ENCODE measurements around the gene CASP10. TPM values are rescaled to one million over a fixed set of nuclear protein-coding genes. Genes with fewer than 3 reads are reported as not detected.

CASP10 gene
- total RNA-seq, 1 donor from 2014 or later, result 26.7 TPM

DNA sequence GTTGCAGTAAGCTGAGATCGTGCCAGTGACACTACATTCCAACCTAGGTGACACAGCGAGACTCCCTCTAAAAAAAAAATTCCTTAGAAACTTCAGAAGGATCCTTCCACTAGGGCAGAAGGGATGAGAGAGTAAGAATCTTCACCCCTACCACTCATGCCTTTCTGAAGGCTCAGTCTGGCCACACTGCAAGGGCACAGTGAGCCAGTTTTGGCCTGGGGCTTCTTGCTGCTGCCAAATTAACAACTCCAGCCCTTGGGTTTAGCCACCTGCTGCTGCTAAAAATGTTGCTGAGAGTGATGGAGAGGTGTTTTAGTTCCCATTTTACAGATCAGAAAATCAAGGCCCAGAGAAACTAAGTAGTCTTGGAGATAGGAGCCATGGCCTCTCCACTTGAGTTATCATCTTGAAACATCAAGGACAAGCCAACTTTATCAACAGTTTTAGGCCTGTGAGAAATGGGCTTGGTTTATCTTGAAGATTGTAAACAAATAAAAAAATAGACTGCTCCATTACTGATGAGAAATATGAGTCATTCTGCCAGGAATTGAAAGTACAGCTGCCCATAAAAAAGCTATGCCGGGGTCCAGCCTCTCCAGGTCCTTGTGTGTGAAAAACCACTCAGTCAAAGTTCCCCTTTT is 45.5 kb downstream of the CASP10 start:
- DNase-seq (no peak), ATAC-seq (no peak)
- intact Hi-C loops (cut with DNase I), result no loop called here
- H3K27me3 ChIP-seq (ENCODE audit: low read depth), result no peaks in the 10 kb centered on the region
- H3K4me1 ChIP-seq, result peaks cover 23% of the 10 kb centered on the region
- H3K27ac ChIP-seq, result no peak overlapping the region
- no peak overlapping the region for H3K4me3 ChIP-seq
- H3K36me3 ChIP-seq, result no peaks in the 10 kb centered on the region
- TF ChIP-seq, protein P1, sequence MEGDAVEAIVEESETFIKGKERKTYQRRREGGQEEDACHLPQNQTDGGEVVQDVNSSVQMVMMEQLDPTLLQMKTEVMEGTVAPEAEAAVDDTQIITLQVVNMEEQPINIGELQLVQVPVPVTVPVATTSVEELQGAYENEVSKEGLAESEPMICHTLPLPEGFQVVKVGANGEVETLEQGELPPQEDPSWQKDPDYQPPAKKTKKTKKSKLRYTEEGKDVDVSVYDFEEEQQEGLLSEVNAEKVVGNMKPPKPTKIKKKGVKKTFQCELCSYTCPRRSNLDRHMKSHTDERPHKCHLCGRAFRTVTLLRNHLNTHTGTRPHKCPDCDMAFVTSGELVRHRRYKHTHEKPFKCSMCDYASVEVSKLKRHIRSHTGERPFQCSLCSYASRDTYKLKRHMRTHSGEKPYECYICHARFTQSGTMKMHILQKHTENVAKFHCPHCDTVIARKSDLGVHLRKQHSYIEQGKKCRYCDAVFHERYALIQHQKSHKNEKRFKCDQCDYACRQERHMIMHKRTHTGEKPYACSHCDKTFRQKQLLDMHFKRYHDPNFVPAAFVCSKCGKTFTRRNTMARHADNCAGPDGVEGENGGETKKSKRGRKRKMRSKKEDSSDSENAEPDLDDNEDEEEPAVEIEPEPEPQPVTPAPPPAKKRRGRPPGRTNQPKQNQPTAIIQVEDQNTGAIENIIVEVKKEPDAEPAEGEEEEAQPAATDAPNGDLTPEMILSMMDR (IDR thresholded peaks at IDR 0.05), result no peak
- H3K9me3 ChIP-seq, result no peaks in the 10 kb centered on the region

DNA sequence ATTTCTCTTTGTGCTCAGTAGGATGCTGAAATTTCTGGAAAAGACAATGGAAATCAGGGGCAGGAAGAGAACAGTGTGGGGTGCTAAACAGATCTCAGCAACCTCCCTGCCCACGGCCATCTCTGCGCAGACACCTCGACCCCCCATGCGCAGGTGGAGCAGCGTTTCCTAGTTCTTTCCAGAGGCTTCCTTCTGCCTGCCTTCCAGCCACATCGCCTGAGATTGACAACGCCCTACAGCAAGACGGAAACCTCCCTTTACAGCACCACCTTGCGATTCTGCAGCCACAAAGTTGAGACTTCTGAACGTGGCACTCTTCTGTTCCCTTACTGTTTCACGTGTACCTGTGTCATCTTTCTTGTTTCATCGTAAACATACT is 46.0 kb downstream of the CASP10 start:
- no peak overlapping the region for H3K4me3 ChIP-seq
- no peaks in the 10 kb centered on the region for H3K36me3 ChIP-seq
- no peak for DNase-seq
- TF ChIP-seq, protein P1 (IDR thresholded peaks at IDR 0.05), result no peak
- no peaks in the 10 kb centered on the region for H3K9me3 ChIP-seq
- intact Hi-C loops (cut with DNase I), result no loop called here
- no peak for ATAC-seq
- H3K27me3 ChIP-seq (ENCODE audit: low read depth), result no peaks in the 10 kb centered on the region
- H3K4me1 ChIP-seq, result peaks cover 29% of the 10 kb centered on the region
- no peak overlapping the region for H3K27ac ChIP-seq

DNA sequence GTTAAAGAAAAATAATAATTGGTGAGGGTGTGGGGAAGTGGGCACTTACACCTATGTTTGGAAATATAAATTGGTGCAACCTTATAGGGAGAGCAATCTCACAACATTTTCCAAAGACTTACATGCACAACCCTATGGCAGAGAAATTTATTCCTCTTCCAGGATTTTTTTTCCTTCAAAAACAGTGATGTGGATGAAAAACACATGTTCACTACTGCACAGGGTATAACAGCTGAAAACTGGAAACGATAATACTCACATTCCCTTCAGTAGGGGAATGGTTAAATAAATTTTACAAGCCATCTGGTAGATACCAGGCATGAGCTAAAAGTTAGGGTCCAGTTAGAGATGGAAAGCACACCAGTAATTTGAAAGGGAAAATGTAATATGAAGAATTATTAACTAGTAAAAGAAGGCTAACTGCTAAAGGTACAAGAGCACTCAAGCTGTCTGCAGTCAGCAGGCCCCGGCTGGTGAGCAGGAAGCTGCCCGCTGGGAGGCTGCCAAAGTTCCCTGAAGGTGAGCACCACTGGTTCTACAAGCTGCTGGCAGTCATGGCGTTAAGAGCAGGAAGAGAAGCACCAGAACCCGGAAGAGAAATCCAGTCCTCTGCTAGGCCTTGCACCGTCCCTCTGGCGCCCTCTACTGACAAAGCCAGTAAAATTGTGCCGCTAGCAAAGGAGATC is 49.0 kb downstream of the CASP10 start:
- ATAC-seq (peak; percentile 93 to 95), DNase-seq (peak; percentile 96)
- Histone ChIP-seq H3K27me3 (ENCODE audit: low read depth) (no peaks in the 10 kb centered on the region), H3K4me3 (no peak overlapping the region), H3K9me3 (no peaks in the 10 kb centered on the region), H3K4me1 (peaks cover 55% of the 10 kb centered on the region), H3K27ac (peak overlapping the region; percentile 71), H3K36me3 (no peaks in the 10 kb centered on the region)
- TF ChIP-seq, protein P1 (IDR thresholded peaks at IDR 0.05), result peak; percentile 92
- intact Hi-C loops (cut with DNase I), result no loop called here

DNA sequence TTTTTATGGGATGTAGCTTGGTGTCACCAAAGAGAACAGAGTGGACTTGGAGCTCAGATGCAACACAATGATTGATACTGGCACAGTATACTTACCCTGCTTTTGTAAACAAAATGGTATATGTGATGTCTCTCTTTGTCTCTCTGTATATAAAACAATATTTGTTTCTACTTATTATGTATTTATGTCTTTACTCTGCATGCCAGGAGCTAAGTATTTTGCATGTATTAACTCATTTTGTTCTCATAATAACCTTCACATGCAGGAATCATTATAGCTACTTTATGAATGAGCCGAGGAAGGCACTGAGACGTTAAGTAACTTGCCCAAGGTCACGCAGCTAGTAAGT is 49.5 kb downstream of the CASP10 start:
- H3K27me3 ChIP-seq (ENCODE audit: low read depth), result no peaks in the 10 kb centered on the region
- intact Hi-C loops (cut with DNase I), result no loop called here
- TF ChIP-seq, protein P1 (IDR thresholded peaks at IDR 0.05), result peak; percentile 16
- no peaks in the 10 kb centered on the region for H3K9me3 ChIP-seq
- H3K4me3 ChIP-seq, result no peak overlapping the region
- peak overlapping the region; percentile 84 for H3K27ac ChIP-seq
- H3K36me3 ChIP-seq, result no peaks in the 10 kb centered on the region
- no peak for DNase-seq
- no peak for ATAC-seq
- H3K4me1 ChIP-seq, result peaks cover 60% of the 10 kb centered on the region

DNA sequence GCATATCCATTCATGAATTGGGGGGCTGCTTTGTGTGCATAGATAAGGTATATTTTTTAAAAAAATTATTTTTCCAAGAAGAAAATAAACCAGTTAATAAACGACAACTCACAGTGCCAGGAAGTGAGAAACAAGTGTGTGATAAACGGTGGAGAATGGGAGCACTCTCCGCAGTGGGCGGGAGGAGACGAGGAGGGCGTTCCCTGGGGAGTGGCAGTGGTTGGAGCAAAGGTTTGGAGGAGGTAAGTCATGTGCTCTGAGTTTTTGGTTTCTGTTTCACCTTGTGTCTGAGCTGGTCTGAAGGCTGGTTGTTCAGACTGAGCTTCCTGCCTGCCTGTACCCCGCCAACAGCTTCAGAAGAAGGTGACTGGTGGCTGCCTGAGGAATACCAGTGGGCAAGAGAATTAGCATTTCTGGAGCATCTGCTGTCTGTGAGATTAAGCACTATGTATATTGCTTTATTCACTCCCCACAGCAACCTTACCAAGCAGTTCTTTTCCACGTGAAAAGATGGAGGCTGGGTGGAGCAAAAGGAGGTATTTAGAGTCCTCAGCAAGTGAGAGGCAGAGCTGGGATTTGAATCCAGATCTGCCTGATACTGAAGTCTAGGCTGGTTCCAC is 50.4 kb downstream of the CASP10 start:
- TF ChIP-seq, protein P1 (IDR thresholded peaks at IDR 0.05), result no peak
- intact Hi-C loops (cut with DNase I), result no loop called here
- H3K27me3 ChIP-seq (ENCODE audit: low read depth), result no peaks in the 10 kb centered on the region
- H3K36me3 ChIP-seq, result no peaks in the 10 kb centered on the region
- H3K4me3 ChIP-seq, result peak overlapping the region; percentile 61
- peak; percentile 89 for DNase-seq
- peaks cover 68% of the 10 kb centered on the region for H3K4me1 ChIP-seq
- no peaks in the 10 kb centered on the region for H3K9me3 ChIP-seq
- peak overlapping the region; percentile 84 for H3K27ac ChIP-seq
- peak; percentile 95 to 96 for ATAC-seq
